Keratinocyte (primary cell): ENCODE data around the gene PPP6R1.

ENCODE experiments used
- CTCF ChIP-seq, 3 experiments: IDR thresholded peaks in 1 of 3; conservative IDR thresholded peaks in 1 of 3; optimal IDR thresholded peaks in 1 of 3; 2 replicates in 2 of 3; 3 replicates in 1 of 3; pipeline versions ENCODE3 to v1.5.1; 2011; ENCODE audit warnings: low read length in 3 of 3, mild to moderate bottlenecking in 3 of 3, moderate library complexity in 2 of 3, control low read depth in 1 of 3, inconsistent platforms in 1 of 3; ENCODE audit not compliant: insufficient read depth in 2 of 3; ENCODE audit errors: extremely low read depth in 1 of 3
- EZH2 ChIP-seq: IDR thresholded peaks from one replicate; pipeline ENCODE4 v1.6.1; 2012; ENCODE audit warnings: inconsistent platforms, mild to moderate bottlenecking, low read length, moderate library complexity

GRCh38 chr19:55240713-55241020, 18.1 kb downstream of the PPP6R1 start:
- TF ChIP-seq CTCF (optimal IDR thresholded peaks at IDR 0.05 in 1 of 3, IDR thresholded peaks at IDR 0.05 in 1 of 3, conservative IDR thresholded peaks at IDR 0.05 in 1 of 3; ENCODE audit: extremely low read depth in 1 of 3, insufficient read depth in 2 of 3, low read length in 3 of 3) (no peak), EZH2 (no peak)
